ENCODE data around the gene PCNX1.

DNA sequence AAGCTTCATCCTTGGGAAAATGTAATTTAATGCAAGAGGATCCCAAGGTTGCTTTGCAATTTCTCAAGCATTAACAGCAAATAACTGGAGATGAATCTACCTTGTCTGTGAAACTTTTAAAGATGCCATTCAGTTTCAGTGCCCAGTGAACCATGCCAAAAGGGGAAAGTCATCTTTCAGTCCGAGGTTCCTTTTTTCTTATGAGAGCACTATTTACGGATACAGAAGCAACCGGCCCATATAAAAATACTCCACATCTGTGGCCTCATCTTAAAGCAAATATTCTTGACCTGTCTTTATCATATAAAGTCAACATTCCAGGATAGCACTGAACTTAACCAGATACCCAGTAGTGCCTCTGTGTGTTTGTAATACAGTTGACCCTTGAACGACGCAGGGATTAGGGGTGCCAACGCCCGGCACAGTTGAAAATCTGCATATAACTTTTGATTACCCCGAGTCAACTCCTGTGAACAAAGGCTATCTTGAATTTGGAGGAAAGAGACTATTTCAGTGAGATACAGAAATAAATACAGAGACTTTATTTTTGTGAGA is 209.4 kb downstream of the PCNX1 start:
- TF ChIP-seq POLR2A (IDR thresholded peaks at IDR 0.05) = no peak
- no peak for TF ChIP-seq CTCF (IDR thresholded peaks at IDR 0.05)
